IPS-20b (cell line): Measurements from ENCODE around the gene TNS2.
"Not testable (repeated sequence)": the region's sequence is repeated elsewhere in the genome, so short reads cannot be mapped to it uniquely, and the experiment has no call there.

Source experiments
- H3K27ac ChIP-seq: one replicate; pipeline ENCODE4 v1.5.1; 2013; ENCODE audit warnings: low read length
- H3K27me3 ChIP-seq: 2 replicates; pipeline ENCODE4 v1.6.1; 2013; ENCODE audit warnings: mild to moderate bottlenecking, low read length, inconsistent platforms; ENCODE audit not compliant: insufficient read depth
- H3K36me3 ChIP-seq: 2 replicates; pipeline ENCODE4 v1.6.1; 2013; ENCODE audit warnings: low read depth, mild to moderate bottlenecking, inconsistent platforms, low read length, moderate library complexity; ENCODE audit not compliant: insufficient read depth
- H3K4me1 ChIP-seq: 2 replicates; pipeline ENCODE4 v1.6.1; 2013; ENCODE audit warnings: mild to moderate bottlenecking, control low read depth, inconsistent platforms, low read length, moderate library complexity; ENCODE audit not compliant: insufficient read depth
- H3K4me3 ChIP-seq: 2 replicates; pipeline ENCODE4 v1.5.1; 2013; ENCODE audit warnings: mild to moderate bottlenecking, low read length, inconsistent platforms
- H3K9ac ChIP-seq: 2 replicates; pipeline ENCODE4 v1.6.1; 2013; ENCODE audit warnings: low read depth, mild to moderate bottlenecking, inconsistent platforms, low read length, moderate library complexity
- H3K9me3 ChIP-seq: 2 replicates; pipeline ENCODE4 v1.6.1; 2013; ENCODE audit warnings: mild to moderate bottlenecking, low read depth, low read length, inconsistent platforms; ENCODE audit not compliant: insufficient read depth

The TNS2 gene

DNA sequence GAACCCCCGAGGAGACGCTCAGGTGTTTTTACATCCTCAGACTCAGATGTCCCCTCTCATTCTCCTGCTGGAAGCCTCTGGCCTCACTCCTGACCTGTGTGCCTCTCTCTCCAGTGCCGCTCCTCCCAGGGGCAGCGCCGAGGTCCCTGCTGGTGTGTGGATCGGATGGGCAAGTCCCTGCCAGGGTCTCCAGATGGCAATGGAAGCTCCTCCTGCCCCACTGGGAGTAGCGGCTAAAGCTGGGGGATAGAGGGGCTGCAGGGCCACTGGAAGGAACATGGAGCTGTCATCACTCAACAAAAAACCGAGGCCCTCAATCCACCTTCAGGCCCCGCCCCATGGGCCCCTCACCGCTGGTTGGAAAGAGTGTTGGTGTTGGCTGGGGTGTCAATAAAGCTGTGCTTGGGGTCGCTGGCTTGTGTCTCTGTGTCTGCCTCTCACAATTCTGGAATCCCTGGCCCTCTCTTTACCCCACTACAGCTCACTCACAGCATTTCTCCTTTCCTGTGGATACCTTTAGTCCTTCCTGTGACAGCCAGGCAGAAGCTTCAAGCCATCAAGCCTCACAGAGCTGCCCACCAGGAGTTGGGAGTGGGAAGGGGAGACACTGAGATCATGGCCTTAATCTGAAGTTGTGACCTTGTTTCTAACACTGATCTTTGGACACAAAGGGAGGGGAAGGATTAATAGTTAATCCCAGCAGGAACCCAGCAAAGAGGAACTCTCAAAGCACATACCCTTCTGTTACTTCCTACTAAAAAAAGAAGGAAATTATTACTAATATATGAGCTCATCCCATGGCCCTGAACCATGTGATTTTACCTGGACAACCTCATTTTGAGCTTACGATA, 52.3 kb downstream of the TNS2 start:
- H3K27ac ChIP-seq: no peak overlapping the region
- no peak overlapping the region for H3K9ac ChIP-seq
- H3K27me3 ChIP-seq: peaks cover 22% of the 10 kb centered on the region
- H3K4me1 ChIP-seq: peaks cover 12% of the 10 kb centered on the region; the same call in 1 of the 2 replicates
- H3K4me3 ChIP-seq: no peak overlapping the region
- no peaks in the 10 kb centered on the region for H3K36me3 ChIP-seq
- H3K9me3 ChIP-seq: no peaks in the 10 kb centered on the region

DNA sequence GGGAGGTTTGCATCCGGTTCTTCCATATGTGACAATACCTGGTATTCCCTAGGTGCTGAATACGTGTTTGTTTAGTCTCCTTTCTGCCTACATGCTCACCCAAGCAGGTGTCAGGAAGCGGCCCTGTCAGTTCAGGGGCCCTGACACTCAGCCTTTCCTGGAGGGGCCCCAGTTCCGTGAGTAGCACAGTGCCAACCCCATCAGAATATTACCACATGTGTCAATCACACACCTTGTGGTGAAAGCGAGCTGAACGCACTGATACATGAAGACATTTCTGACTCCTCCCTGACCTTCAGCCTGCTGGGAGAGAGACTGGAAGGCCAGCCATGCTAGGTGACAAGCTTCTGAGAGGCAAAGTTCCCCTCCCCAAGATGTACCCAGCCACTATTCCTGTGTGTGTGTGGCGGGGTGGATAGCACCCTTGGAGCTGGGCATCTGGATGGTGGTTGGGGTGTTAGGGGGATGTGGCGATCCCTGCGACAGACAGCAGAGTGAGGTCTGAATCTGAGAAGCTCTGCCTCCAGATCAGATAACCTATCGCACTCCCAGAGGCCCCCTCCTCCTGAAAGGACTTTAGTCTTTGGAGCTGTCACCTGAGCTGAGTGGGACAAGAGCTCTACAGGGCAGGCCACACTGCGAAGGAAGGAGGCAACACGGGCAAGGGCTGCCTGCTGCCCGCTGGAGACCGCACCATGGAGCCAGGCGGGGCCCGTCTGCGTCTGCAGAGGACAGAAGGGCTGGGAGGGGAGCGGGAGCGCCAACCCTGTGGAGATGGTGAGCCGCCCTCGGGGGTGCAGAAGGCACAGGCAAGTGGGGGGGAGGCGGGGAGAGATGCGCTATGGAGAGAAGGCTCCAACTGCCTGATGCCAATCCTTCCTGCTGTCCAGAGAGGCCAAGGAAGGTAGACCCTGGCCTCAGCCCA, 53.3 kb downstream of the TNS2 start, which contains the start of gene SOAT2:
SOAT2 (plus strand) TSS at position 604 of the 925 bp plus-strand sequence; CDS start at position 696, 92 bp downstream.
- H3K4me1 ChIP-seq: peaks cover 14% of the 10 kb centered on the region; the same call in 1 of the 2 replicates
- H3K9ac ChIP-seq: no peak within 1 kb of the TSS
- H3K36me3 ChIP-seq: no peaks in the 10 kb centered on the region
- H3K4me3 ChIP-seq: no peak within 1 kb of the TSS
- H3K9me3 ChIP-seq: no peaks in the 10 kb centered on the region
- peaks cover 13% of the 10 kb centered on the region for H3K27me3 ChIP-seq
- H3K27ac ChIP-seq: no peak within 1 kb of the TSS

DNA sequence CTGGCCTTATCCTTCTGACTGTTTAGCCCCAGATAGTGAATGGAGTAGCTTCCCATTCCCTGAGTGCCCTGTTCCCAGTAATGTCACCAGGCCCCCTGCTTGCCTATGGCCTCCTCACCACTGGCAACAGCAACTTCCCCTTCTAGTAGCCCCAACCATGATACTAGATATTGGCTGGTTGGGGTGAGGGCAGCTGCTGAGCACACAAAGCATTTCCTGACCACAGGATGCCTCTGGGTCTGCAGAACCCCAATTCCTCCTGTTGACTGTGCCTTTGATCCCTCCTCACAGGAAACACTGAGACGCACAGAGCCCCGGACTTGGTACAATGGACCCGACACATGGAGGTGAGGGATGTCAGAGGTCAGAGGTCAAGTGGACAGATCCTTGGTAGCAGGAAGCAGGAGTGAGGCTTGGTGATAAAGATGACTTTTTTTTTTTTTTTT, 54.0 kb downstream of the TNS2 start:
- H3K27me3 ChIP-seq: peaks cover 5% of the 10 kb centered on the region
- no peak overlapping the region for H3K4me3 ChIP-seq
- no peaks in the 10 kb centered on the region for H3K36me3 ChIP-seq
- H3K9ac ChIP-seq: no peak overlapping the region
- peaks cover 8% of the 10 kb centered on the region; the same call in 1 of the 2 replicates for H3K4me1 ChIP-seq
- no peak overlapping the region for H3K27ac ChIP-seq
- peaks cover 3% of the 10 kb centered on the region; the same call in 1 of the 2 replicates for H3K9me3 ChIP-seq

DNA sequence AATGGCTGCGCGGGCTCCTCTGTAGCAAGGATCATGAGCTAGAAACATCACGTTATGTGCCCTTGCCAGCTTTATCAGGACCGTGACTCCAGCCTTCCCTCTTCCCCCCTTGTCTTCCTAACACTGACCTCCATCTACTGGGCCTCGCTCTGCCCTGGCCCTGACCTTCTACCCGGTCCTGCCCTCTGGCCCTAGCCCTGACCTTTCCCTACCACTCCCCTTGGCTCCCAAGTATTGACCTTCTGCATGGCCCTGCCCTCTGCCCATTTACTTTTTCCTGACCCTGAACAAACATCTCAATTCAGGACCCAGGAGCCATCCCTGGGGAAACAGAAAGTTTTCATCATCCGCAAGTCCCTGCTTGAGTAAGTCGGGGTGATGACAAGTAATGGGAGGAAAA, 55.4 kb downstream of the TNS2 start:
- Histone ChIP-seq H3K4me1 (peaks cover 3% of the 10 kb centered on the region; the same call in 1 of the 2 replicates), H3K9ac (no peak overlapping the region), H3K36me3 (no peaks in the 10 kb centered on the region), H3K4me3 (no peak overlapping the region), H3K27me3 (no peaks in the 10 kb centered on the region), H3K27ac (no peak overlapping the region), H3K9me3 (peaks cover 3% of the 10 kb centered on the region; the same call in 1 of the 2 replicates)

DNA sequence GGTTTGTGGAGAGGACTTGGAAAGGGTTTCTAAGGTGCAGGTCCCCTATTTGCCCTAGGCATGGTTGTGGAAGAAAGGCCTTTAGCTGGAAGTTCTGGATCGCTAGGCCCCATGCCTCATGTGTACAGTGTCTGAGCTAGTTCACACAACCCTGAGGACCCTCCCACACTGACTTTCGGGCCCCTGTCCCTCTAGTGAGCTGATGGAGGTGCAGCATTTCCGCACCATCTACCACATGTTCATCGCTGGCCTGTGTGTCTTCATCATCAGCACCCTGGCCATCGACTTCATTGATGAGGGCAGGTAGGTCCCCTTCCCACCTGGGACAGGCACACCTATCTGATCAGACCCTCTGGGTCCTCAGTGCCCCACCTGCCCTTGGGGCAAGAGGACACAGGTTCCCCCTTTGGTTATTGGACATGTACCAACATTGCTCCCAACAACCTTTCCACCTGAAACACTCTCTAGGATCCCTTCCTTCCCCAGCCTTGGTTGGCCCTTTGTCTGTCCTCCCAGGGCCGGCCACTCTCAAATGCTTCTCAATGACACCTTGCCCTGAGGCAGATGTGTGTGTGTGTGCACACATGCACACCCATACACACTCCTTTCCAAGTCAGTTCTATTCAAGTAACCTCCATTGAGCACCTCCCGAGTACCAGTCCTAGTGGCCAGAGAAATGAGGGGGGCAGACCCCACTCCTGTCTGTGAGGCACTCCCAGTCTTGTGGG, 56.0 kb downstream of the TNS2 start:
- Histone ChIP-seq H3K27me3 (no peaks in the 10 kb centered on the region), H3K4me1 (peaks cover 3% of the 10 kb centered on the region; the same call in 1 of the 2 replicates), H3K36me3 (no peaks in the 10 kb centered on the region), H3K4me3 (no peak overlapping the region), H3K9ac (no peak overlapping the region), H3K9me3 (peaks cover 3% of the 10 kb centered on the region; the same call in 1 of the 2 replicates), H3K27ac (no peak overlapping the region)

DNA sequence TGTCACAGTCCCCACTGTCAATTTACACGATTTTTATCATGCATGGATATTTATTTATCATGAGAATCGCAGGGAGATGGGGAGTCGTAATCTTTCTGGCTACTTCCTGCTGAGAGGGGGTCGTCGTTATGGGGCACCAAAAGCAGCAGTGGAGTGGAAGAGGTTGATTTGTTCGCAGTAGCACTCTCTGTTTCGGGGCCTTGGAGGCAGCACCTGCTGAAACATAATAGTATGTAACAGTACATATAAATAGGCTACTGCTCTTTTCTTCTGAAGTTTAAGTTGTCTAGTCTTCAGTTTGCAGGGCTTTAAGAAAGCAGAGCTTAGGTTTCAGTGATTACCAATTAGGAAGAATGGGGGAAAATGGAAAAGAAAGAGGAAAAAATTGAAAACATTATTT, 57.3 kb downstream of the TNS2 start:
- peaks cover 3% of the 10 kb centered on the region; the same call in 1 of the 2 replicates for H3K4me1 ChIP-seq
- no peak overlapping the region for H3K9ac ChIP-seq
- H3K36me3 ChIP-seq: no peaks in the 10 kb centered on the region
- H3K27ac ChIP-seq: no peak overlapping the region
- no peaks in the 10 kb centered on the region for H3K27me3 ChIP-seq
- H3K4me3 ChIP-seq: no peak overlapping the region
- peaks cover 3% of the 10 kb centered on the region; the same call in 1 of the 2 replicates for H3K9me3 ChIP-seq

DNA sequence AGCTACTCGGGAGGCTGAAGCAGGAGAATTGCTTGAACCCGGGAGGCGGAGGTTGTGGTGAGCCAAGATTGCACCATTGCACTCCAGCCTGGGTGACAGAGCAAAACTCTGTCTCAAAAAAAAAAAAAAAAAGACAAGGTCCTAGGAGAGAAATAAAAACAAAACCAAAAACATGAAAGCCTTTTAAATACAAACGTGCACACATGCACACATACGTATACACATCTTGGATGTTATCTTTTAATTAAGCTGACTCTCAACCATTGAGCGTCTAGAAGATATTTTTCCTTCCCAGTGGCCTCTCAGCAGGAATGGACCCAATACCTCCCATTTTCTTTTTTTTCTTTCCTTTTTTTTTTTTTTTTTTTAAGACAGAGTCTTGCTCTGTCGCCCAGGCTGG, 62.6 kb downstream of the TNS2 start:
- not testable (repeated sequence) for H3K9ac ChIP-seq, H3K27me3 ChIP-seq, H3K27ac ChIP-seq, H3K4me1 ChIP-seq, H3K4me3 ChIP-seq, H3K9me3 ChIP-seq, H3K36me3 ChIP-seq

DNA sequence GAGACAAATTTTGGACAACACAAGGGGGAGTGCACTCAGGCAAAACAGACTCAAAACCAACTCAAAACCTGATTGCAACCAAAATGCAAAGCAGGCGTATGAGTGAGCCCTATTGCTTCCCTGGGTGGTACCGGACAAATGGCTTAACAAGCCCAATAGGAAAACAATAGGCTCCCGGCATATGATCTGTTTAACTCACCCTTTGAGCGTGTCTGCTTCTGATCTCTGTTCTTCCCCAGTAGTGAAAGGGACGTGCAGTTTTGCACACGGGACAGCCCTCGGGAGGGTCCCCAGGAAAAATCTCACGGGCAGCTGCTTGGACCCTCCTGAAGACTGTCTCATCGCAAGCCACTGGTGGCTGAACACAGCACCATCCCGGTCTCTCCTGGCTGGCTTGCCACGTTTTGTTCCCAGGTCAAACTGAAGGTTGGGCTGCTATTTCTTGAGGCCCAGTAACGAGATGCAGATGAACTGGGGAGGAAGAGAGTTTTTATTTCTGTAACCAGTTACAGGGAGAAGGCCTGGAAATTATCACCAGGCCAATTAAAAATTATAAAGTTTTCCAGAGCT, 63.4 kb downstream of the TNS2 start:
- H3K9ac ChIP-seq: no peak overlapping the region
- H3K9me3 ChIP-seq: peaks cover 3% of the 10 kb centered on the region; the same call in 1 of the 2 replicates
- no peak overlapping the region for H3K4me3 ChIP-seq
- H3K27ac ChIP-seq: no peak overlapping the region
- no peaks in the 10 kb centered on the region for H3K27me3 ChIP-seq
- no peaks in the 10 kb centered on the region for H3K36me3 ChIP-seq
- H3K4me1 ChIP-seq: no peaks in the 10 kb centered on the region

DNA sequence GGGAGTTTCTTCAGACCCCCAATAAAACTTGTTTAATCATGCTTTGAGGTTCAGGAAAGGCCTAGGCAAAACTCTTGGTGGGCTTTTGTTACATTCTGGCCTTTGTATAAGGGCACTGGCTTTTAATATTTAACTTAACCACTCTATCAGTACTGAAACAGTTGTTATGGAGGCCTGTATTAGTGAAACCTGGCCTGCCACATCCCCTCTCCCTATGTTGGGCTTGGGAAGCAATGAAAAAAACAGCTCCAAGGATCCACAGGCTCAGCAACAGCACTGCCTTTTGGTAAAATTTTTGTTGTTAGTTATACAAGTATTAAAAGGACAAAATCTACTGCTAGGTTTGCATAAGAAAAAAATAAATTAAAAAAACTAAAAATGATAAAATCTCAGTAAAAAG, 64.1 kb downstream of the TNS2 start:
- Histone ChIP-seq H3K27ac (no peak overlapping the region), H3K27me3 (no peaks in the 10 kb centered on the region; the same call in 1 of the 2 replicates), H3K4me1 (no peaks in the 10 kb centered on the region), H3K4me3 (no peak overlapping the region), H3K36me3 (no peaks in the 10 kb centered on the region), H3K9ac (no peak overlapping the region), H3K9me3 (no peaks in the 10 kb centered on the region)
